SK-N-SH treated with all-trans-retinoic acid at 6 μM for 48 hours (cell line): ENCODE data around the gene FBXL16.

ENCODE experiments used
- ESRRG ChIP-seq: fragments of 250-450 bp; sonication (Bioruptor Pico); IDR thresholded peaks from 2 replicates; pipeline ENCODE4 v1.6.1; 2021; ENCODE audit warnings: mild to moderate bottlenecking
- ZC3H10 ChIP-seq: fragments of 250-450 bp; sonication (Bioruptor Pico); IDR thresholded peaks from 2 replicates; pipeline ENCODE4 v1.5.1; 2021; ENCODE audit warnings: mild to moderate bottlenecking, moderate library complexity
- ZNF70 ChIP-seq: fragments of 450-650 bp; formaldehyde crosslinking; IDR thresholded peaks from 2 replicates; pipeline ENCODE4 v1.5.0; 2020; ENCODE audit warnings: mild to moderate bottlenecking, moderate library complexity

DNA sequence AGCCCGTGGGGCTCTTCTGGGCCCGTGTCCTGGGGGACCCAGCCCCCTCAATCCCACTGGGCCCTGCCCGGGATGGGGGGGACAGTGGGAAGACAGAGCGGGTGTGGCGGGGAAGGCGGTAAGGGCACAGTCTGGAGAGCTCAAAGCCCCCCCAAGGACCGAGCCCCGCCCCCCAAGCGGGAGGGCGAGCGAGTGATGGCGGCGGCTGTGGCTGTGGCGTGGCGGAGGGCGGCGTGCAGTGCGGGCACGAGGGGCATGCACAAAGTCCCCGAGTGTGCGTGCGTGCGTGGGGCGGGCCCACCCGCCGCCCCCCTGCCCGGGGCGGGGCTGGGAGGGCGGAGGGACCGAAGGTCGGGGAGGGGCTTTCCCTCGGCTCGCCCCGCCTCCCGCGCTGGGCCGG, 11.8 kb downstream of the FBXL16 start:
- TF ChIP-seq ZC3H10 (CRISPR knock-in tag) = no peak
- TF ChIP-seq ESRRG (CRISPR knock-in tag) = no peak
- no peak for TF ChIP-seq ZNF70
